Common myeloid progenitor, CD34-positive (primary cell): ENCODE measurements around the gene LRP1B.

Experiments used
- CTCF ChIA-PET: fragments of 350-600 bp; sonication (Branson Sonifier 250); formaldehyde crosslinking; loops from one replicate; lab custom pipeline; 2021; ENCODE audit warnings: antibody characterized with exemption; lab: Charles Lee
- POLR2A ChIA-PET: fragments of 350-600 bp; sonication (Branson Sonifier 250); formaldehyde crosslinking; loops from one replicate; lab custom pipeline; 2021; ENCODE audit warnings: antibody characterized with exemption; lab: Charles Lee
- DNase-seq, 3 donors: peaks; one replicate each; pipeline versions ENCODE4 v3.0.0 to v3.0.0-alpha.2; 2013
- H3K27ac ChIP-seq, 2 experiments: 1 replicate in 1 of 2; 2 replicates in 1 of 2; pipeline ENCODE4 v1.7.0; 2013; ENCODE audit warnings: inconsistent platforms in 2 of 2, low read length in 2 of 2, mild to moderate bottlenecking in 2 of 2, low read depth in 1 of 2, moderate library complexity in 1 of 2; ENCODE audit not compliant: severe bottlenecking in 2 of 2, insufficient read depth in 1 of 2, poor library complexity in 1 of 2
- H3K27me3 ChIP-seq, 5 experiments: replicated peaks in 2 of 5; 1 replicate in 3 of 5; 2 replicates in 2 of 5; pipeline versions ENCODE4 v1.6.1 to v1.7.0; 2013; ENCODE audit warnings: low read length in 4 of 5, mild to moderate bottlenecking in 2 of 5, moderate library complexity in 2 of 5, inconsistent platforms in 1 of 5; ENCODE audit not compliant: insufficient read depth in 5 of 5, control insufficient read depth in 4 of 5
- H3K36me3 ChIP-seq, 4 experiments: 1 replicate in 2 of 4; 2 replicates in 2 of 4; pipeline versions ENCODE4 v1.6.1 to v1.7.0; 2013; ENCODE audit warnings: low read length in 3 of 4, control low read depth in 1 of 4, mild to moderate bottlenecking in 1 of 4; ENCODE audit not compliant: control insufficient read depth in 4 of 4, insufficient read depth in 4 of 4
- H3K4me1 ChIP-seq, 4 experiments: 1 replicate in 3 of 4; 2 replicates in 1 of 4; pipeline versions ENCODE4 v1.6.1 to v1.7.1; 2013; ENCODE audit warnings: low read length in 3 of 4, mild to moderate bottlenecking in 3 of 4, control low read depth in 1 of 4, inconsistent platforms in 1 of 4, moderate library complexity in 1 of 4; ENCODE audit not compliant: control insufficient read depth in 4 of 4, insufficient read depth in 4 of 4; ENCODE audit errors: control extremely low read depth in 1 of 4
- H3K4me3 ChIP-seq, 7 experiments: 1 replicate in 4 of 7; 2 replicates in 3 of 7; pipeline versions ENCODE4 v1.5.1 to v1.7.0; 2013; ENCODE audit warnings: mild to moderate bottlenecking in 7 of 7, low read length in 6 of 7, moderate library complexity in 6 of 7, inconsistent platforms in 2 of 7, low read depth in 2 of 7, control low read depth in 1 of 7; ENCODE audit not compliant: insufficient read depth in 4 of 7, control insufficient read depth in 1 of 7; ENCODE audit errors: extremely low read depth in 1 of 7
- H3K9me3 ChIP-seq, 5 experiments: 1 replicate in 4 of 5; 2 replicates in 1 of 5; pipeline versions ENCODE4 v1.6.1 to v1.7.1; 2013; ENCODE audit warnings: low read length in 4 of 5, mild to moderate bottlenecking in 2 of 5, inconsistent platforms in 1 of 5, low read depth in 1 of 5, moderate library complexity in 1 of 5; ENCODE audit not compliant: control insufficient read depth in 4 of 5, insufficient read depth in 2 of 5; ENCODE audit errors: control extremely low read depth in 1 of 5
- WGBS: methylation state at CpG from one replicate; pipeline ENCODE4 v1.1.5; 2013; ENCODE audit not compliant: insufficient coverage; 5-methylcytosine and 5-hydroxymethylcytosine counted together

The LRP1B gene

GRCh38 chr2:140630557-140630956 is 1500.3 kb downstream of the LRP1B start:
- POLR2A ChIA-PET = no interaction called here
- no peaks in the 10 kb centered on the region for H3K4me1 ChIP-seq
- CTCF ChIA-PET = no interaction called here
- no peak for DNase-seq
- H3K4me3 ChIP-seq = no peak overlapping the region
- WGBS = 100% methylated on average over 3 of the region's 4 CpGs
- no peaks in the 10 kb centered on the region for H3K36me3 ChIP-seq
- no peak overlapping the region for H3K27ac ChIP-seq
- no peaks in the 10 kb centered on the region for H3K9me3 ChIP-seq
- no peaks in the 10 kb centered on the region for H3K27me3 ChIP-seq

- no peaks in the 10 kb centered on the region for H3K27me3 ChIP-seq
- no peaks in the 10 kb centered on the region for H3K9me3 ChIP-seq
- no peaks in the 10 kb centered on the region for H3K4me1 ChIP-seq
- 100% methylated on average over 1 of the region's 4 CpGs for WGBS
- DNase-seq = no peak
- no peak overlapping the region for H3K27ac ChIP-seq
- H3K36me3 ChIP-seq = no peaks in the 10 kb centered on the region
- ChIA-PET CTCF (no interaction called here), POLR2A (no interaction called here)
- H3K4me3 ChIP-seq = no peak overlapping the region
Measured at GRCh38 chr2:140627885-140628284, 1502.9 kb downstream of the LRP1B start.

- DNase-seq = no peak
- 87% methylated on average over 3 of the region's 5 CpGs for WGBS
- Histone ChIP-seq H3K9me3 (no peaks in the 10 kb centered on the region), H3K36me3 (no peaks in the 10 kb centered on the region), H3K27me3 (no peaks in the 10 kb centered on the region), H3K27ac (no peak overlapping the region), H3K4me3 (no peak overlapping the region), H3K4me1 (no peaks in the 10 kb centered on the region)
- ChIA-PET POLR2A (no interaction called here), CTCF (no interaction called here)
Measured at GRCh38 chr2:140627136-140627535, 1503.7 kb downstream of the LRP1B start.

- CTCF ChIA-PET = no interaction called here
- no peak for DNase-seq
- no peaks in the 10 kb centered on the region for H3K4me1 ChIP-seq
- no peaks in the 10 kb centered on the region for H3K9me3 ChIP-seq
- H3K27me3 ChIP-seq = no peaks in the 10 kb centered on the region
- H3K4me3 ChIP-seq = no peak overlapping the region
- POLR2A ChIA-PET = no interaction called here
- H3K36me3 ChIP-seq = no peaks in the 10 kb centered on the region
- WGBS = no CpG with 5 or more reads among the region's 3 CpGs
- H3K27ac ChIP-seq = no peak overlapping the region
Measured at GRCh38 chr2:140624200-140624599, 1506.6 kb downstream of the LRP1B start.

- CTCF ChIA-PET = no interaction called here
Measured at GRCh38 chr2:140621583-140622362, 1509.0 kb downstream of the LRP1B start.

GRCh38 chr2:140604788-140605187 is 1526.0 kb downstream of the LRP1B start:
- Histone ChIP-seq H3K36me3 (no peaks in the 10 kb centered on the region), H3K27me3 (no peaks in the 10 kb centered on the region), H3K9me3 (no peaks in the 10 kb centered on the region), H3K4me3 (no peak overlapping the region), H3K27ac (no peak overlapping the region), H3K4me1 (no peaks in the 10 kb centered on the region)
- POLR2A ChIA-PET = no interaction called here
- DNase-seq = no peak
- WGBS = 82% methylated on average over 2 of the region's 3 CpGs
- CTCF ChIA-PET = no interaction called here

More at GRCh38 chr2:140621583-140622362, 1509.0 kb downstream of the LRP1B start:
- H3K27ac ChIP-seq = no peak overlapping the region
- no peaks in the 10 kb centered on the region for H3K4me1 ChIP-seq
- POLR2A ChIA-PET = no interaction called here
- H3K27me3 ChIP-seq = no peaks in the 10 kb centered on the region
- H3K9me3 ChIP-seq = no peaks in the 10 kb centered on the region
- 80% methylated on average over 2 of the region's 3 CpGs for WGBS
- H3K4me3 ChIP-seq = no peak overlapping the region
- no peaks in the 10 kb centered on the region for H3K36me3 ChIP-seq
- DNase-seq = no peak

GRCh38 chr2:140604096-140604495 is 1526.7 kb downstream of the LRP1B start:
- ChIA-PET CTCF (no interaction called here), POLR2A (no interaction called here)
- Histone ChIP-seq H3K4me1 (no peaks in the 10 kb centered on the region), H3K27ac (no peak overlapping the region), H3K4me3 (no peak overlapping the region), H3K36me3 (no peaks in the 10 kb centered on the region), H3K27me3 (no peaks in the 10 kb centered on the region), H3K9me3 (no peaks in the 10 kb centered on the region)
- DNase-seq = no peak
- 80% methylated on average over 1 of the region's 1 CpG for WGBS
